Right lobe of liver (tissue), 4 donors: ENCODE results near the gene TRAF6.

Experiments used
- POLR2A ChIP-seq: fragments of 450-650 bp; IDR thresholded peaks from one replicate; pipeline ENCODE4 v1.6.1; 2017; ENCODE audit warnings: antibody characterized with exemption, mild to moderate bottlenecking
- TF ChIP-seq, protein P1 (sequence below), 4 donors: fragments of 200-600 bp in 3 of 4; fragments of 450-650 bp in 1 of 4; IDR thresholded peaks; one replicate each; pipeline versions ENCODE4 v1.5.1 to v1.8.0; 2016 to 2022; ENCODE audit warnings: antibody characterized with exemption in 4 of 4, mild to moderate bottlenecking in 2 of 4
- donor health status: DM: no; HTN: no; CAD: no.
- donor health status: DM: no; HTN: no; CAD: no.
- donor health status: DM: no; HTN: yes; CAD: no.

DNA sequence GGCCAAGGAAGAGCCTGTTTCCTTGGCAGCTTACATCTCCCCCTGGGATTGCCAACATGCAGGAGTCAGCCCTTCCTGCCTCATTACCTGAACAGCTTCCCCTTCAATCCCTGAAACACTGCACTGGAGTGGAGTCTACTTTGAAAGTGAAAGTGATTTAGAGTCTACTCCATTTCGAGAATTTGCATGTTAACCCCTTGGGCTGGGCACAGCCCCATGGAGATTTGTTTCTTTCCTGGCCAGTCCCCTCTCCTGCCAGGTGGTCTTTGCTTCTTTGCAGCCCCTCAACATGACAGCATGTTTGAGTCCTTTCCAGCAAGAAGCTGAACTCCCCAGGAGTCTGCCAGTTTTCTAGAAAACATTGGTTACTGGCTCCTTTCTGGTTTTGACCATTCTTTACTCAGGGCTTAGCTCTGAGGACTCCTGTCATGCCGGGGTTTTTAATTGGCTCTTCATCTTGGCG lies 59.9 kb downstream of the TRAF6 start:
- TF ChIP-seq, protein P1, sequence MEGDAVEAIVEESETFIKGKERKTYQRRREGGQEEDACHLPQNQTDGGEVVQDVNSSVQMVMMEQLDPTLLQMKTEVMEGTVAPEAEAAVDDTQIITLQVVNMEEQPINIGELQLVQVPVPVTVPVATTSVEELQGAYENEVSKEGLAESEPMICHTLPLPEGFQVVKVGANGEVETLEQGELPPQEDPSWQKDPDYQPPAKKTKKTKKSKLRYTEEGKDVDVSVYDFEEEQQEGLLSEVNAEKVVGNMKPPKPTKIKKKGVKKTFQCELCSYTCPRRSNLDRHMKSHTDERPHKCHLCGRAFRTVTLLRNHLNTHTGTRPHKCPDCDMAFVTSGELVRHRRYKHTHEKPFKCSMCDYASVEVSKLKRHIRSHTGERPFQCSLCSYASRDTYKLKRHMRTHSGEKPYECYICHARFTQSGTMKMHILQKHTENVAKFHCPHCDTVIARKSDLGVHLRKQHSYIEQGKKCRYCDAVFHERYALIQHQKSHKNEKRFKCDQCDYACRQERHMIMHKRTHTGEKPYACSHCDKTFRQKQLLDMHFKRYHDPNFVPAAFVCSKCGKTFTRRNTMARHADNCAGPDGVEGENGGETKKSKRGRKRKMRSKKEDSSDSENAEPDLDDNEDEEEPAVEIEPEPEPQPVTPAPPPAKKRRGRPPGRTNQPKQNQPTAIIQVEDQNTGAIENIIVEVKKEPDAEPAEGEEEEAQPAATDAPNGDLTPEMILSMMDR (IDR thresholded peaks at IDR 0.05): no peak
- no peak for TF ChIP-seq POLR2A
